ENCODE data around the gene ADGB. TPM values are rescaled to one million over a fixed set of nuclear protein-coding genes. Genes with fewer than 3 reads are reported as not detected.
A peak's percentile ranks its signal among the peaks of the same experiment; 100 is the strongest.
"Not testable (repeated sequence)": the region's sequence is repeated elsewhere in the genome, so short reads cannot be mapped to it uniquely, and the experiment has no call there.

The ADGB gene
- total RNA-seq, 1 donor from 2014 or later, result not detected

DNA sequence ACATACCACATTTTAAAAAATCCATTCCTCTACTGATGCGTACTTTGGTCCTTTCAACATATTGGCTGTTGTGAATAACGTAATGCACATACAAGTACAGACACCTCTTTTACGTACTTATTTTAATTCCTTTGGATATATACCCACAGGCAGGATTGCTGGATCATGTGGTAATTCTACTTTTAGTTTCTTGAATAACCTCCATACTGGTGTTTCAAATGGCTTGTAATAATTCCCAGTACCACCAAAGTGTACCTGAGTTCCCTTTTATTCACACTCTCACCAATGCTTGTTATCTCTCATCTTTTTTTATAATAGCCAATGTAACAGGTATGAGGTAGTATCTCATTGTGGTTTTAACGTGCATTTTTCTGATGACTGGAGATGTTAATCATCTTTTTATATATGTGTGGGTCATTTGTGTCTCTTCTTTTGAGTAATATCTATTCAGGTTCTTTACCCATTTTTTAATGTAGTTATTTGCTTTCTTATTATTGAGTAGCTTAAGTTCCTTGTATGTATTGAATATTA is 191.9 kb downstream of the ADGB start:
- peaks cover 11% of the 10 kb centered on the region for H3K9me3 ChIP-seq (replicated peaks)
- H3K27ac ChIP-seq (replicated peaks), result no peak overlapping the region
- DNase-seq, result no peak
- no peak overlapping the region for H3K4me3 ChIP-seq
- H3K27me3 ChIP-seq (ENCODE audit: low read depth), result no peaks in the 10 kb centered on the region
- H3K4me1 ChIP-seq, result no peaks in the 10 kb centered on the region
- no peaks in the 10 kb centered on the region for H3K36me3 ChIP-seq
- intact Hi-C loops (cut with micrococcal nuclease), result no loop called here
- TF ChIP-seq, protein P1, sequence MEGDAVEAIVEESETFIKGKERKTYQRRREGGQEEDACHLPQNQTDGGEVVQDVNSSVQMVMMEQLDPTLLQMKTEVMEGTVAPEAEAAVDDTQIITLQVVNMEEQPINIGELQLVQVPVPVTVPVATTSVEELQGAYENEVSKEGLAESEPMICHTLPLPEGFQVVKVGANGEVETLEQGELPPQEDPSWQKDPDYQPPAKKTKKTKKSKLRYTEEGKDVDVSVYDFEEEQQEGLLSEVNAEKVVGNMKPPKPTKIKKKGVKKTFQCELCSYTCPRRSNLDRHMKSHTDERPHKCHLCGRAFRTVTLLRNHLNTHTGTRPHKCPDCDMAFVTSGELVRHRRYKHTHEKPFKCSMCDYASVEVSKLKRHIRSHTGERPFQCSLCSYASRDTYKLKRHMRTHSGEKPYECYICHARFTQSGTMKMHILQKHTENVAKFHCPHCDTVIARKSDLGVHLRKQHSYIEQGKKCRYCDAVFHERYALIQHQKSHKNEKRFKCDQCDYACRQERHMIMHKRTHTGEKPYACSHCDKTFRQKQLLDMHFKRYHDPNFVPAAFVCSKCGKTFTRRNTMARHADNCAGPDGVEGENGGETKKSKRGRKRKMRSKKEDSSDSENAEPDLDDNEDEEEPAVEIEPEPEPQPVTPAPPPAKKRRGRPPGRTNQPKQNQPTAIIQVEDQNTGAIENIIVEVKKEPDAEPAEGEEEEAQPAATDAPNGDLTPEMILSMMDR (IDR thresholded peaks at IDR 0.05; ENCODE audit: borderline replicate concordance), result no peak

- Histone ChIP-seq H3K9me3 (replicated peaks) (peaks cover 23% of the 10 kb centered on the region), H3K4me1 (no peaks in the 10 kb centered on the region), H3K27ac (replicated peaks) (no peak overlapping the region), H3K4me3 (no peak overlapping the region), H3K27me3 (ENCODE audit: low read depth) (no peaks in the 10 kb centered on the region), H3K36me3 (no peaks in the 10 kb centered on the region)
- no peak for DNase-seq
- TF ChIP-seq, protein P1 (IDR thresholded peaks at IDR 0.05; ENCODE audit: borderline replicate concordance), result no peak
- intact Hi-C loops (cut with micrococcal nuclease), result no loop called here
These were observed 193.2 kb downstream of the ADGB start for GRCh38 chr6:146791930-146792329.

GRCh38 chr6:146793218-146793617 is 194.4 kb downstream of the ADGB start:
- H3K4me3 ChIP-seq; H3K27me3 ChIP-seq (ENCODE audit: low read depth); intact Hi-C loops (cut with micrococcal nuclease); H3K4me1 ChIP-seq; DNase-seq; H3K27ac ChIP-seq (replicated peaks); H3K36me3 ChIP-seq: not testable (repeated sequence)
- peaks cover 25% of the 10 kb centered on the region for H3K9me3 ChIP-seq (replicated peaks)

GRCh38 chr6:146795479-146796133 is 196.8 kb downstream of the ADGB start:
- H3K4me3 ChIP-seq, result no peak overlapping the region
- H3K9me3 ChIP-seq (replicated peaks), result peaks cover 25% of the 10 kb centered on the region
- no peaks in the 10 kb centered on the region for H3K4me1 ChIP-seq
- H3K27ac ChIP-seq (replicated peaks), result no peak overlapping the region
- intact Hi-C loops (cut with micrococcal nuclease), result no loop called here
- H3K36me3 ChIP-seq, result no peaks in the 10 kb centered on the region
- H3K27me3 ChIP-seq (ENCODE audit: low read depth), result no peaks in the 10 kb centered on the region
- TF ChIP-seq, protein P1 (IDR thresholded peaks at IDR 0.05; ENCODE audit: borderline replicate concordance), result no peak
- no peak for DNase-seq

DNA sequence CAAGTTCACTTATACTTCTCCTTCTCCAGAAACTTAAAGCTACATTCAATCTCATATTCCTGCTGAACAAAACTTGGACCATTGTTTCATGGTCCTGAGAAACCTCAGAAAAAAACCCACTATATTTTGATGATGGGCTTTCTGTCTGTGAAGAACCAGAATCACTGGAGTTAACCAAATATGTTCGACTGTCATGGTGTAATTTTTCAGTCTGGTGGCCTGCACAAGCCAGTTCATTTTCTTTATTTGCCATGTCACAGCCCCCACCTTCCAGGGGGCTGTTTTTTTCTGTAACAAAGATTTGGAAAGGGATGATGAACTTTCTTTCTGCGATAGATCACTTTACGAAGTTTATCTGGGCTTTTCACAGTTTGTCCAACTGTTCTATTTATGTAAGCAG is 204.4 kb downstream of the ADGB start:
- DNase-seq; H3K4me1 ChIP-seq; H3K27ac ChIP-seq (replicated peaks); H3K27me3 ChIP-seq (ENCODE audit: low read depth); H3K36me3 ChIP-seq; H3K9me3 ChIP-seq (replicated peaks); intact Hi-C loops (cut with micrococcal nuclease): not testable (repeated sequence)
- H3K4me3 ChIP-seq, result peak overlapping the region; percentile 38

DNA sequence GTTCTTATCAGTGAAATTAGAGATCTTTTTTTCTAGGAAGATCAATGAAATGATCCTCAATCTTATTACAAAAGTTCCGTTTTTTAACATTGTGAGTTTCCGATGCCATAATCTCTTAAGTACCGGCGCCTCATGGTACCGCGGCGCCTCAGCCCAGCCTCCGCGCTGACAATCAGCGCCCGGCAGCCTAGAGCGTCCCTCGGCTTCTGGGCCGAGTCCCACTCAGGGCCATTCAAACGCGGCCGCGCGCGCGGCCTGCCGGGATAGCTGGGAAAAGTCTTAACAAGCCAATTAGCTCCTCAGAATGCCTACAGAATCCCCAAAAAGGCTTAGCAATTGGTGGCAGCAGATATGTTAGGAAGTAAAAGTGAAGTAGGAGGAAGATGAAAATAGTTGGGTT is 204.8 kb downstream of the ADGB start:
- TF ChIP-seq, protein P1 (IDR thresholded peaks at IDR 0.05; ENCODE audit: borderline replicate concordance), result no peak

More for the DNA sequence above, 204.8 kb downstream of the ADGB start:
- DNase-seq, result peak; percentile 23
- Histone ChIP-seq H3K27ac (replicated peaks) (no peak overlapping the region), H3K4me3 (peak overlapping the region; percentile 38), H3K9me3 (replicated peaks) (no peaks in the 10 kb centered on the region), H3K27me3 (ENCODE audit: low read depth) (no peaks in the 10 kb centered on the region), H3K36me3 (no peaks in the 10 kb centered on the region), H3K4me1 (no peaks in the 10 kb centered on the region)
- intact Hi-C loops (cut with micrococcal nuclease), result no loop called here

Data from left ventricle myocardium inferior (tissue), 1 donor.